Bronchial epithelial cell (primary cell): ENCODE measurements around the gene SNX30. TPM values are rescaled to one million over a fixed set of nuclear protein-coding genes. Genes with fewer than 3 reads are reported as not detected.

Experiments used
- DNase-seq: peaks from one replicate; pipeline ENCODE4 v3.0.0-alpha.2; 2010; ENCODE audit warnings: low read depth
- FAIRE-seq: peaks from 2 replicates; lab custom pipeline; 2011; peaks lifted over from hg19 to GRCh38; lab: Jason Lieb, UNC
- H3K27me3 ChIP-seq: 2 replicates; pipeline ENCODE4 v1.5.1; 2011; ENCODE audit warnings: low read length; ENCODE audit not compliant: control insufficient read depth, insufficient read depth
- H3K36me3 ChIP-seq: 2 replicates; pipeline ENCODE4 v1.5.1; 2011; ENCODE audit warnings: low read length; ENCODE audit not compliant: control insufficient read depth, insufficient read depth
- H3K4me3 ChIP-seq: 2 replicates; pipeline ENCODE4 v1.5.1; 2011; ENCODE audit warnings: mild to moderate bottlenecking, low read depth, low read length, control low read depth
- CTCF ChIP-seq: IDR thresholded peaks from 2 replicates; pipeline ENCODE4 v1.5.1; 2011; ENCODE audit warnings: mild to moderate bottlenecking, moderate library complexity, low read length, control low read depth, inconsistent platforms; ENCODE audit not compliant: insufficient read depth, severe bottlenecking
- total RNA-seq: library from RNA; depleted of rRNA; stranded (reverse); fragments of >200 nt; gene quantifications from 2 replicates; pipeline ENCODE4 v1.2.1, GENCODE V29; 2014

SNX30 gene
- total RNA-seq, 1 donor from 2014 or later: 13.2 TPM

- DNase-seq: no peak
These were observed 30.0 kb downstream of the SNX30 start for GRCh38 chr9:112780450-112781036.

GRCh38 chr9:112782218-112782617 lies 31.7 kb downstream of the SNX30 start:
- FAIRE-seq: no peak

More at GRCh38 chr9:112780450-112781036, 30.0 kb downstream of the SNX30 start:
- no peaks in the 10 kb centered on the region for H3K36me3 ChIP-seq
- no peak for TF ChIP-seq CTCF
- no peak for FAIRE-seq
- no peaks in the 10 kb centered on the region for H3K27me3 ChIP-seq
- H3K4me3 ChIP-seq: no peak overlapping the region

DNA sequence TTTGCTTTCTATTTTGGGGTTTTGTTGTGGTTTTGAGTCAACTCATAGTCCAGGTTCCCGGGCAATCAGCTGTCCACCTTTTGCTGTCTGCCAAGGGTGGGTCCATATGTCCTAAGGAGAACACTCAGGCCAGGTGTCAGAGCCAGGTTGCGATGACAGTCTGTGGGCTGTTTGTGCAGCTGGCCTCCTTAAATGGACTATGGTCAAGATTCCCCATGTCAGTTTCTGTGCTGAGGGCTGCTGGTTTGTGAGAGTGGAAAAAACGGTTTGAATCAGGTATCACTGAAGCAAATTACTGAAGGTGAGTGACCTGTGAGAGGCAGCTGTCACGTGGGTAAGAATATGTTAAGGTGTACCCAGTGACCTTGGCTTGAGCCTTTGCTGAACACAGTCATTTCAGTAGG lies 33.0 kb downstream of the SNX30 start:
- DNase-seq: no peak
- TF ChIP-seq CTCF: no peak
- H3K36me3 ChIP-seq: no peaks in the 10 kb centered on the region
- peak; percentile 36 for FAIRE-seq
- H3K4me3 ChIP-seq: no peak overlapping the region
- no peaks in the 10 kb centered on the region for H3K27me3 ChIP-seq

More at GRCh38 chr9:112782218-112782617, 31.7 kb downstream of the SNX30 start:
- H3K4me3 ChIP-seq: no peak overlapping the region
- H3K27me3 ChIP-seq: no peaks in the 10 kb centered on the region
- no peak for DNase-seq
- no peaks in the 10 kb centered on the region for H3K36me3 ChIP-seq
- TF ChIP-seq CTCF: no peak

- H3K4me3 ChIP-seq: no peak overlapping the region
- TF ChIP-seq CTCF: no peak
- DNase-seq (peak; percentile 29), FAIRE-seq (no peak)
- H3K27me3 ChIP-seq: no peaks in the 10 kb centered on the region
- H3K36me3 ChIP-seq: no peaks in the 10 kb centered on the region
These were observed 33.6 kb downstream of the SNX30 start for GRCh38 chr9:112784020-112784785.

DNA sequence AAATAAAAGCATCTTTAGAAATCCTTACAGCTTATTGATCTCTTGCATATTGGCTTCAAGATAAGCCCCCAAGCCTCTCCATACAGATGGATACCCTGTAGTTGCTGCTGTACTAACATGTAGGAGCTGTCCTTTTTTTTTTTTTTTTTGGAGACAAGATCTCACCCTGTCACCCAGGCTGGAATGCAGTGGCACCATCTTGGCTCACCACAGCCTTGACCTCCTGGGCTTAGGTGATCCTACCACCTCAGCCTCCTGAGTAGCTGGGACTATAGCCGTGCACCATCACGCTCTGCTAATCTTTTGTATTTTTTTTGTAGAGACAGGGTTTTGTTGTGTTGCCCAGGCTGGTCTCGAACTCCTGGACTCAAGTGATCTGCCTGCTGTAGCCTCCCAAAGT lies 35.4 kb downstream of the SNX30 start:
- Histone ChIP-seq H3K36me3 (no peaks in the 10 kb centered on the region), H3K4me3 (no peak overlapping the region), H3K27me3 (no peaks in the 10 kb centered on the region)
- DNase-seq (no peak), FAIRE-seq (no peak)
- no peak for TF ChIP-seq CTCF
